Measurements from ENCODE around the gene TPPP.
"Not testable (repeated sequence)": the region's sequence is repeated elsewhere in the genome, so short reads cannot be mapped to it uniquely, and the experiment has no call there.

TPPP gene

GRCh38 chr5:644971-645370 is 48.2 kb downstream of the TPPP start:
- DNase-seq, result no peak

DNA sequence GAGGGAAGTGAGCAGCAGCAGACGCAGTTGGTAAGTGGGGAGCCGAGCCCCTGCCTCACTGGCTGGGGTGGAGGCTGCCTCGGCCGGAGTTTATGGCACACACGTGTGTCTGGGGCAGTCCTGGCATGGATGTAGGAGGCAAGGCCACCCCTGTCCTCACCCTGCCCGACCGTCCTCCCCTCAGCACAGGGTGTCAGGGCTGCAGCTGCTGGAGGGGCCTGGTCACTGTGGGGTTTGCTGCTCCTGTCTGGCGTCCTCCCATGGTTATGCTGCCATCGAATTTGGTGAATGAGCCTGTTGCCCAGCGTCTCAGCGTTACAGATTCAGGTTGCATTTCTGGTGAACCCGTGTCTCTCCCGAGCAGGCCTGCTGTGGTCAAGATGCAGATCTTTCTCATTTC is 48.6 kb downstream of the TPPP start:
- DNase-seq, result no peak

GRCh38 chr5:643811-644271 is 49.3 kb downstream of the TPPP start:
- no peak for DNase-seq

DNA sequence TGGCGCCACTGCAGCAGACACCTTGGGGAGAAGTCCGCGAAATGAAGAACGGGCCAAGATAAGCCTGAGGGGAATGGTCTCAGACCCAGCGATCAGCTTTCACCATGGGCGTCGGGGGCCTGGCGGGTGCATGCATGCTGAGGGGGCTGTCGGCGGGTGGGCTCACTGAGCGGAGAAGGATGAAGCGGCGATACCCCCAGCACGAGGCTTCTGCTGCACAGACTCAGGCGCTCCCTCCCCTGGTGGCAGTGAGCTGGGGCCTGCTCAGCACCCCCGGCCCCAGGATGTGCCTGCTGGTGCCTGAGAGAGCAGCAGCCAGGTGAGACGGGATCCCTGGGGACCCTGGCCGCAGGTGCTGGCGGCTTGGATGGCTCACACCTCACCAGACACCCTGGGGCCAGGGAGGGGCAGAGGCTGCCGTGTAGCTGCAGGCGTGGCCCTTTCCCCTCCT is 49.8 kb downstream of the TPPP start:
- DNase-seq, result no peak

- DNase-seq, result peak in 1 of 14 donors; percentile 5
Measured at GRCh38 chr5:642481-642880, 50.7 kb downstream of the TPPP start.

GRCh38 chr5:641331-641765 is 51.8 kb downstream of the TPPP start:
- no peak for DNase-seq

DNA sequence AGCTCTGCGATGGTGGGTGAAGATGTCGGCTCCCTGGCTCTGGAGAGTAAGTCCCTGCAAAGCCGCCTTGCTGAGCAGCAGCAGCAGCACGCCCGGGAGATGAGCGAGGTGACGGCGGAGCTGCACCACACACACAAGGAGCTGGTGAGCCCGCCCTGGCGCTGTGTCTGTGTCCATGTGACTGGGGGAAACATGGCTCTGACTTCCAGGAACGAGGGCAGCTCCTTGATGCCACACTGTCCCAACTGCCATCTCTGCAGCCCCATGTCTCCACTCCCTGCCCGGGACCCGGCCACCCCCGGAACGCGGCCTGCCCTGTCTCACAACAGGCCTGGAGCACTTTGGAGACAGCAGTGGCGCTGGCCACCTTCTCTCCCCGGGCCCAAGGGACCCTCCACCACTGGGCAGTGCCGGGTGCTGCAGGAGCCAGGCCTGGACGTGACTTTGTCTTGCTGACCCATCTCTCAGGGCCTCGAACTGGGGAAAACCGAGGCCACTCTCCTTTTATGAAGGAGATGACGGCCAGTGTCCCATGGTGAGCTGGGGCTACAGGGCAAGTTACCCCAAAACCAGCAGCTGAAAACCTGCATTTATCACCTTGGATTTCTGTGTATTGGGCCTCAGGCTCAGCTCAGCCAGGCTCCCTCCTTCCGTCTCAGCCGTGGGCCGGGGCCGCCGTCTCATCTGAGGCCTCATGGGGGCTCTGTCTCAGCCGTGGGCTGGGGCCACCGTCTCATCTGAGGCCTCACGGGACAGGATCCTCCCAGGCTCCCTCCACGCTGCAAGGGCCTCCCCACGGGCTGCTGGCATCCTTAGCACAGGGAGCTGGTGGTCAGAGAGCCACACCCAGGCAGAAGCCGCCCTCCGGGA is 52.5 kb downstream of the TPPP start:
- no peak for DNase-seq

DNA sequence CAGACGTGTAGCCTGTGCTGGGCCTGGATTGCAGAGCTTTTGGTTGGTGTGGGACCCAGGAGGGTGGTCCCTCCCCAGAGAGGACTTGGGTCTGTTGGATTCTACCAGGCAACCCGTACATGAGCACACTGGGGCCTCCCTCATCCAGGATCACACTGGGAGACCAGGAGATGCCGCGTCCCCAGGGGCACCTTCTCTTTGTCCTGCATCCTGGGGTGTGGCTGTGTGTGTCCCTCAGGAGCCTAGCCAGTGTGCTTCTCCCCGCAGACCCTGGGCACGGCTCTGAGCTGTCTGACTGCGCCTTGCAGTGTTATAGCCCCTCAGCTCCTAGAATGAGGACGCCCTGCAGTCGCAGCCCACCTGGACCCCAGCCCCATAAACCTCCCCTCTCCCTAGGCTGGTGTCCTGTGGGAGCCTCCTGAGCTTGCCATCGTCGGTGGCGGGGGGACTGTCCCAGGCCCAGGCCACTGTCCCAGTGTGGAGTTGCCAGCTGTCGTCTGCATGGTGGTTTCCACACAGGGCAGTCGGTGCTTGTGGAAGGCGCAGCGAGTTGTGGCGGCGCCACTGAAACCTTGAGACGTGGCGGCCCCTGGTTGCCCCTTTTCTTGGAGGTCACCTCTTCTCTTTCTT is 53.5 kb downstream of the TPPP start:
- no peak for DNase-seq

- no peak for DNase-seq
Measured at GRCh38 chr5:639253-639530, 54.0 kb downstream of the TPPP start.

GRCh38 chr5:638501-639252 is 54.5 kb downstream of the TPPP start:
- DNase-seq, result no peak

GRCh38 chr5:637581-638450 is 55.3 kb downstream of the TPPP start:
- DNase-seq, result no peak

GRCh38 chr5:636951-637350 is 56.2 kb downstream of the TPPP start:
- DNase-seq, result no peak

DNA sequence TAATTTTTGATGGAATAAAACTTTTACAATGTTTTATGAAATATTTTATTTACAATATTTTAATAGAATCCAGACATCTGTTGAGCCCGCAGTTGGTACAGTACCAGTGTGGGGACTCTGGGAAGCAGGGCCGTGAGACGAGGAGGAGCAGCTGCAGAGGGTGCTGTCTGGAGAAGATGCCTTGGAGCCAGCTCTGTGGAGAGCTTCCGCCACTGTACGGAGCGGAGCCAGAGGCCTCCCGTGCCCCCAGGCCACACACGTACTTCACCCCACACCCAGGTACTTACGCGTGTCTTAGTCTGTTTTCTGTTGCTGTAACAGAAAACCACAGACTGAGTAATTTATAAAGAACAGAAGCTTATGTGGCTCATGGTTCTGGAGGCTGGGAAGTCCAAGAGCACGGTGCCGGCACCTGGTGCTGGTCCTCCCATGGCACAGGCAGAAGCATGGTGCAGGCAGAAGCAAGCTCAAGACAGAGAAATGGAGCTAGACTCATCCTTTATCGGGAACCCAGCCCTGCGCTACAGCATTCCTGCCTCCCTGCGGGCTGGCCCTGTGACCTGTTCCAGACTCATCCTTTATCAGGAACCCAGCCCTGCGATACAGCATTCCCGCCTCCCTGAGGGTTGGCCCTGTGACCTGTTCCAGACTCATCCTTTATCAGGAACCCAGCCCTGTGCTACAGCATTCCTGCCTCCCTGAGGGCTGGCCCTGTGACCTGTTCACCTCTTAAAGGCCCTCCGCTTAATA is 57.7 kb downstream of the TPPP start:
- no peak for DNase-seq

DNA sequence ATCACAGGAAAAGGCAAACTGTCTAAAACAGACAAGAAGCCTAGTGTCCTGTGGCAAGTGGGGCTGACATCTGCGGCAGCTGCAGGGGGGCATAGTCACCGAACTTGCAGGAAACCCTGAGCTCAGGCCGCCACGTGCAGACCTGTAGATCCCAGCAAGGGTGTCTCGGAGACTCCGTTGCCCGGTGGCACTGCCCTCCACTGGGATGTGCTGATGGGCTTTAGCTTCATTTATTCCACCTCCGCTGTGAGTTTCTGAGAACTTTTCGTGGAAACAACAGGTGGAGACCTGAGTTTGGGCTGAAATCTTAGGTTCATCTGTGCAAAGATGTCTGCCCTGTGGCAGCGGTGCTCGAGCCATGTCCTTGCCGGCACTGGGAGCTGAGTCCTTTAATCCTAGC is 59.0 kb downstream of the TPPP start:
- no peak for DNase-seq

DNA sequence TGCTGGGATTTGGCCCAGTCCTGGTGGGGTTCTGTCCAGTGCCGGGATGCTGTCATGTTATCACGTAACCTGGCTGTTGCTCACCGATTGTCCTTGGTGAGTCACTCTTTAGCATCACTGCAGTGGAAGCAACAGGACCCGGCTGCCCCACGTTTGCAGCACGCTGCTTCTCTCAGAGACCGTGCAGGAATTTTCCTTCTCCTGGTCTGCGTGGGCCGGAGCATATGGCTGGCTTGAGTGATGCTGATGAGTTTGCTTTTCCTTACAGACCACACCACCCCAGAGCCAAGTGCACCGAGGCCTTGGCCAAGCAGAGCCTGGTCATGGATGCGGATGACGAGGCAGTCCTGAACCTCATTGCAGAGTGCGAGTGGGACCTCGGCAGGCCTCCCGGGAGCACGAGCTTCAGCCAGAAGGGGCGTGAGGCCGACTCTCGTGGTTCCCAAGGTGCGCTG is 59.6 kb downstream of the TPPP start:
- no peak for DNase-seq

DNA sequence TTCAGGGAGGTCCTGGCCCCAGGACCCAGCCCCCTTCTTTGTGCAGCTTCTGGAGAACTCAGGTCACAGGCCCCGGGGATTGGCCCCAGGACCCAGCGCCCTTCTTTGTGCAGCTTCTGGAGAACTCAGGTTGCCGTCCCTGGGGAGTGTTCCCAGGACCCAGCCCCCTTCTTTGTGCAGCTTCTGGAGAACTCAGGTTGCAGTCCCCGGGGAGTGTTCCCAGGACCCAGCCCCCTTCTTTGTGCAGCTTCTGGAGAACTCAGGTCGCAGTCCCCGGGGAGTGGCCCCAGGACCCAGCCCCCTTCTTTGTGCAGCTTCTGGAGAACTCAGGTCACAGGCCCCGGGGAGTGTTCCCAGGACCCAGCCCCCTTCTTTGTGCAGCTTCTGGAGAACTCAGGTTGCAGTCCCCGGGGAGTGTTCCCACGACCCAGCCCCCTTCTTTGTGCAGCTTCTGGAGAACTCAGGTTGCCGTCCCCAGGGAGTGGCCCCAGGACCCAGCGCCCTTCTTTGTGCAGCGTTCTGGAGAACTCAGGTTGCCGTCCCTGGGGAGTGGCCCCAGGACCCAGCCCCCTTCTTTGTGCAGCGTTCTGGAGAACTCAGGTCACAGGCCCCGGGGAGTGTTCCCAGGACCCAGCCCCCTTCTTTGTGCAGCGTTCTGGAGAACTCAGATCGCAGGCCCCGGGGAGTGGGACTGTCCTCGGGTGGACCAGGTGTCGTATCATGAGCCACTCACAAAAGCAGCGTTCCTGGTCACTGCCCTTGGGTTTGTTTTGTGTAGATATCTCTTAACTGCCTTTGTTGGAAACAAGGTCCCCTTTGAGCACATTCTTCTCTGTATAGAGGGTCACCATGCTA is 64.6 kb downstream of the TPPP start:
- not testable (repeated sequence) for DNase-seq

DNA sequence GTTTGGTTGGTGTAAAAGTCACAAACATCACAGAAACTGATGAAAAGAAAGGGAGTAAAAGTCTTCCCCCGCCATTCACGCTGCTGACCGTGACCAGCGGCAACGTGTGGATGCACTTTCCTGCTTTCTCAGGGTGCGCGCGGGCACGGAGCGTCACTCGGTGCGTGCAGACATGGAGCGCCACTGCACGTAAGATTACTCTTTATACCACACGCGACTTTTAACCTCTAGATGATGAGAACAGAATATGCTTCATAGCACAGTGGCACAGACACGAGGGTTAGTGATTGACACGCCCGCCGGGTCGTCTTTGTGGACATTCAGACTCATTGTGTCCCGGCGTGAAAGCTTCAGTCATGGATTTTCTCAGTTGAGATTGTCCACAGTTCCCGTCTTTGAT is 65.3 kb downstream of the TPPP start:
- no peak for DNase-seq

DNA sequence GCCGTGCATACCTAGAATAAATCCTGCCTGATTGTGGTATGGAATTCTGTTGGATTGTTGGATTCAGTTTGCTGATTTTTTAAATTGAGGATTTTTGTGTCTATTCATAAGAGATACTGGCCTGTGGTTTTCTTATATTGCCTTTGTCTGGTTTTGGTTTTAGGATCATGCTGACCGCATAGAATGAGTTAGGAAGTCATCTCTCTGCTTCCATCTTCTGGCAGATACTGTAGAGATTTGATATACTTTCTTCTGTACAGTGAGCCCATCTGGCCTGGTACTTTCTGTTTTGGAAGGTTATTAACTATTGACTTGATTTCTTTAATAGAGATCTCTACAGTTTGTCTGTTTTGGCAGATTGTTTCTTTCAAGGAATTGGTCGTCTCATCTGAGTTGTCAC is 66.3 kb downstream of the TPPP start:
- no peak for DNase-seq

DNA sequence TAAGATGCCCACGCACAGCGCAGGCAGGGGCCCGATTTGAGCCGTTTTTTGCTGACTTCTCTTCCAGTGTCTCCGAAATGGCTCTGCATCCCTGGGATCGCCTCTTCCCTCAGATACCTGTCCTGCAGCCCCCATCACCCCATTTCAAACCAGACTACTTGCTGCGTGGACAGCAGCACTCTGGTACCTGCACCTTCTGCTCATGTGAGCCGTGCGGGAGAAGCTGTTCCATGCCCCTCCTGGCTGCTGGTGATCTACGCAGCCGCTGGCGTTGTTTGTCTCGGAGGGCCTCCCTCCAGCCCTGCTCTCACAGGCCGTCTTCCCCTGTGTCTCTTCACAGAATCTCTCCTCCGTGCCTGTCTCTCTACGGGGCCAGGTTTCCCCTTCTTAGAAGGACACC is 67.6 kb downstream of the TPPP start:
- no peak for DNase-seq

DNA sequence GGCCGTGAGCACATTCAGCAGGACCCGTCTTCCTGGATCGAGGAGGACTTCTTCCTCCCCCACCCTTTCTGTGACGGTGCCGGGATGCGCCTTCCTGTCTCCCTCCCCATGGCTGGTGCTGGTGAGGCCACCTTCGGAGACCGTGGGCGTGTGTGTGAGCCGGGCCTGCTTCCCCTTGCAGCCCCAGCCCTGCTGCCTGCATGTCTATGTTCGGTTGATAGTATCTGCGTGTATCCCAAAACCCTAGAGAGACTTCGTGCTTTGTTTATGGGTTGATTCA is 68.3 kb downstream of the TPPP start:
- no peak for DNase-seq

Measured in C1 segment of cervical spinal cord (tissue), 14 donors.